HG02763 (cell line): ENCODE measurements around the gene CAMTA1.

Experiments used
- ATAC-seq: cut with Tn5 transposase; IDR thresholded peaks from one replicate; pipeline ENCODE4 v1.9.1; 2021; ENCODE audit warnings: mild to moderate bottlenecking, moderate library complexity; ENCODE audit not compliant: unreplicated experiment

The CAMTA1 gene

DNA sequence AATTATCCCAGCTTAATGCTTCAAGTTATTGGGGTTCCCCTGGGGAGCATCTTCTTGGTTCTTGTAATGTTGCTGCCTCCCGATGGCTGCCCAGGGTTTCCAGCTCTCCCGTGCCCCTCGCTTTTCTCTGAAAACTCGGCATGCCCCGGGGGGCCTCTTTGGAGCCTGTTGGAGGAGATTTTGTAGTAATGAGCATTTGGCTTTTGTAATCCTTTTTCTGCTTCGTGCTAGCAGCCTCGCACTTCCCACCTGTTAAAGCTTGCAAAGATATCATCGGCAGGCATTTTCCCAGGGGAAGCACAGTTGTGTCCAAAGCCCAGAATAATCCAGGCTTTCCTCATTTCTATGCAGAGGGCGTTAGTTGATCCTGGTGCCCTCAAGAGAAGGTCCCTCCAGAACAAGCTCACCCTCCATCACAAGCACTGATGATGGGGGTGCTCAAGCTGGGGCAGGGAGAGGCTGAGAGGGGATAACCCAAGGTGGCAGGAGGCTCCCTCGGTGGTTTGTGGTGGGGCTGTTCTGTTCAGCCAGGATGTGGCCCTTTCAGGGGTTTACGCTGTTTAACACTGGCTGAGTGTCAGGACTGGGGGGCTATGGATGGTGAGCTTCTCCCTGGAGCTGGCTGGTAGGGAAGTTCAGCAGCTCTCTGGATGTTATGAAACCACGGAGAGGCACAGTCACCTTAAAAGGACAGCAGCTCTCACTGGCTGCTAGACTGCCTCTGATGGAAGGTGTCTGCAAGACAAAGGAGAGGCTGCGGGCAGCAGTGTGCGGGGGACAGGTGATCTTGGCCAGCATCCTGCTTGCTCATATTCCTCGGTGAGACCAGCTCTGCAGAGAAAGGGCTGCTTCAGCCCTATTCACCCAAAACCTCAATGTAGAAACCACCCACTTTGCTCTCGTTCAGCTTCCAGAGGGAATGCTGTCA is 508.7 kb downstream of the CAMTA1 start:
- ATAC-seq: no peak

DNA sequence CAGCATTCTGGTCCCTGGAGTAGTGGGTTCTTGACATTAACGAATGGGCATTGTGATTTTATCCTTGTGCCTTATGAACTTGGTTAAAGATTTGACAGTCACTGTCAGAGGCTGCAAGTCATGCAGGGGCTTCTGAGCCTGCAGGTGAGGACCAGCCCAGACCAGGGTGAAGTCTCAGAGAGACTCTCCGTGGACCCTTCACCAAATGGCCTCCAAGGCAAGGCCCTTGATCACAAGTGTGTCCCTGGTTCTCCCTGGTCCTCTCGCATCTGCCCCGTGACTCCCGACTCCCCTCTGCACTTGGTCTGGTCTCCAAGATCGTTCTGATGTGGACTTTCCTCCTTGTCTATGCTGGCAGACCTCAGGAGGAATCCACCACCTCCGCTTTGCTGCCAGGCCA is 509.4 kb downstream of the CAMTA1 start:
- ATAC-seq: no peak

- no peak for ATAC-seq
Measured at GRCh38 chr1:7295946-7296345, 510.7 kb downstream of the CAMTA1 start.

DNA sequence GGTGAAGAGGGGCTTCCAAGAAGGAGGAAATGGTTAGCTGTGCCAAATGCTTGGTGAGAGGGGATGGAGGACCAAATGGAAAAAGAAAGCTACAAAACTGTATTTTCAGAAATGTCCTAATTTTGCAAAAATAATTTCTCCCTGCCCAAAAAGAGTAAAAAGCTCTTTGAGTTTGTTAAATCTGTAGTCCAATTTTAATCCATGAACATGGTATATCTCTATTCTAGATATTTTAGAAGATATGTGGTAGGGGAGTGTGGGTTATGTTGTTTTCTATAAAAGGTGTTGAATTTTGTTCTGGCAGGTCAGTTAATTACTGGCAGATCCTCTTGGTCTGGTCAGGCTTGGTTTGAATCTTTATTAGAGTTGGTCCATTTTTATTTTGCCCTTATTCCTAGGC is 511.7 kb downstream of the CAMTA1 start:
- ATAC-seq: no peak

- ATAC-seq: no peak
Measured at GRCh38 chr1:7298145-7298544, 512.9 kb downstream of the CAMTA1 start.

- no peak for ATAC-seq
Measured at GRCh38 chr1:7298749-7299151, 513.5 kb downstream of the CAMTA1 start.

- no peak for ATAC-seq
Measured at GRCh38 chr1:7299329-7299799, 514.1 kb downstream of the CAMTA1 start.

DNA sequence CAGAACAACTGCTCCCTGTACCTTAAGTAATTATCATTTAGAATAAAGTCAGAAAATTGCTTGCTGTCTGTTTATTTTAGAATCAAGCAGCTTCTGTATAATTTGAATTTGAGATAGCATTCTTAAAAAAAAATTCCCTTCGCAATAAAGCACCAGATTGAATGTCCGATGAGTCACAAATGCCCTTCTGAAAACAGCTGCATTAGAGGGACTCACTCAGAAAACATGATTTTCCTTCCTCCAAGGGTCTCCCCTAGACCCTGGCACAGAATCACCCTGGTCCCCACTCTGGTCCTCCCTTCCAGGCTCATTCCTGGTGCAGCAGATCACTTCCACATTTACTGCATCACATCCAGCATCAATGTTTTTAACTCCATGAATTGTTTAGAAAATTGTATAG is 514.7 kb downstream of the CAMTA1 start:
- no peak for ATAC-seq

GRCh38 chr1:7300893-7301663 is 515.8 kb downstream of the CAMTA1 start:
- no peak for ATAC-seq

DNA sequence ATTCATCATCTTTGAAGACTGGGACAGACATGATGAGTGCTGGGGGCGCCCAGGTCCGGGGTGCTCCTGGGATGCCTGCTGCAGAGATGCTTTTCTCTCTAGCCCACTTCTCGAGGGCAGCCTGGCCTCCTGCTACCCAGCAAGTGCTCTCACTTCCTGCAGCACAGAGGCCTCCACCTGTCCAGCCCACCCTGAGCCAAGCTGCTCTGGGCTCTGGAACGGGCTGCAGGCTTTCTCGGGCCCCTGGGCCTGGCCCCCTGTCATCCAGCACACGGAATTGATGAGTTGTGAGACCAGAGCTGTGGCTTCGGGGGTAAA is 516.4 kb downstream of the CAMTA1 start:
- no peak for ATAC-seq

- no peak for ATAC-seq
Measured at GRCh38 chr1:7302126-7302525, 516.9 kb downstream of the CAMTA1 start.

- no peak for ATAC-seq
Measured at GRCh38 chr1:7302873-7303272, 517.6 kb downstream of the CAMTA1 start.

GRCh38 chr1:7303554-7304317 is 518.5 kb downstream of the CAMTA1 start:
- ATAC-seq: no peak

DNA sequence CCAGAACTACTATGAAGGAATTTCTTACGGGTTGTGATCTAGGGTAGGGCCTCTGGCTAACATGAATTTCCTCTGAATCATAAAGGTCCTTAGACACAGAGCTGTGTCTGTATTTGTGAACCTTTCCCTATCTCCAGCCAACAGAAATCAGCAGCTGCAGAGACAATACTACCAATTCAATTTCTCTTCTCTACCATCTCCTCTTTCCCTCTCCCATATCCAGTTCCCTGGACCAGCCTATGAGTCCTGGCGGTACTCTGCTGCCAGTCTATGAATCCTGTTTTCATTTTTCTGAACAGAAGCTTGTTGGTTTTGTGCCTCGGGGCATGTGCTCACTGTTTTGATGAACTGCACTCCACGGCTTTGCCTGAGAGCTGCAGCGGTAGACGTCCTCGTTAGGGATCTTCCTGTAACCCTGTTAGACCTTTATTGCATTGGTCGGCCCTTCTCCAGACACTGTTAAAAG is 527.9 kb downstream of the CAMTA1 start:
- no peak for ATAC-seq

DNA sequence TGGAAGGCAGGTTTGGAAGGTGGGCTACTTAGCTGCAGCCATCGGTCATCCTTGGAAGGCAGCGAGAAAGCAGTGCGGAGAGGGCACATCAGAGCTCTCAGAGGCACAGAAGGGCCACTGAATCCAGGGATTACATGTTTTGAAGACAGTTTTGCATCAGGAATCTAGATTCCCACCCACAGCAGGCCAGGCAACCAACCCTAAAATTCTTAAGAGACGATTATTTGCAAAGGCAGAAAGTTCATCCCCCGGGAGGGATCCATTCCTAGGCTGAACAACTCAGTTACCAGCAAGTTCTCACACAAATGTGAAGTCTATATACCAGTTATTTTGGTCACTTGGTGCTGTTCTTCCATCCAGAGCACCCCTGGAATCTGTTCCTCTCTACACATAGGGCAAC is 528.6 kb downstream of the CAMTA1 start:
- no peak for ATAC-seq

GRCh38 chr1:7315316-7315715 is 530.1 kb downstream of the CAMTA1 start:
- no peak for ATAC-seq

- no peak for ATAC-seq
Measured at GRCh38 chr1:7315946-7316345, 530.7 kb downstream of the CAMTA1 start.

GRCh38 chr1:7317888-7318287 is 532.6 kb downstream of the CAMTA1 start:
- ATAC-seq: no peak

DNA sequence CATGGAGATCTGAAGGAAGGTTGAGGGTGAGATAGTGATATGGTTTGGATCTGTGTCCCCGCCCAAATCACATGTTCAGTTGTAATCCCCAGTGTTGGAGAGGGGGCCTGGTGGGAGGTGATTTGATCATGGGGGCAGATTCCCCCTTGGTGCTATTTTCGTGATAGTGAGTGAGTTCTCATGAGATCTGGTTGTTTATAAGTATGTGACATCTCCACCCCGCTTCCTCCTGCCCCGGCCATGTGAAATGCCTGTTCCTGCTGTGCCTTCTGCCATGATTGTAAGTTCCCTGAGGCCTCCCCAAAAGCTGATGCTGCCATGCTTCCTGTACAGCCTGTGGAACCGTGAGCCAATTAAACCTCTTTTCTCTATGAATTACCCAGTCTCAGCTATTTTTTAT is 533.9 kb downstream of the CAMTA1 start:
- ATAC-seq: no peak

- ATAC-seq: no peak
Measured at GRCh38 chr1:7320661-7321060, 535.4 kb downstream of the CAMTA1 start.

DNA sequence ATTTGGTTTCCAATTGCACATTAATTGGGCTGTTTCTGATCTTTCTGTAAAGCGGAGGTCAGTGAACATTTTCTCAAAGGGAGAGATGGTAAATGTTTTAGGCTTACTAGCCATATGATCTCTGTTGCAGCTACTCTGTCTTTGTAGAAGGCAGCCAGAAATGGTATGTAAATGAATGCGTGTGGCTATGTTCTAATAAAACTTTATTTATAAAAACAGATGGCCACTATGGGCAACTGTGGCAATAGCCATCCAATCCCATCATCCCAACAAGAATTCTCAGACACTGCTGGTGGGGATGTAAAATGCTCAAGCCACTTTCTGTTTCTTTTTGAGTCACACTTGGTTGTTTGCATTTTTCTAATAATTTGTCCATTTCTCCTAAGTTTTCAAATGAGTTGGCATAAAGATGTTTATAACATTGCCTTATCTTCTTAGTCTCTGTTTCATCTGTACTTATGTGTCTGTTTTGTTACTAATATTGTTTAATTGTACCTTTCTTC is 537.1 kb downstream of the CAMTA1 start:
- no peak for ATAC-seq
